HG03378 (cell line): ENCODE results near the gene DPH2.

ENCODE experiments used
- ATAC-seq: cut with Tn5 transposase; IDR thresholded peaks from one replicate; pipeline ENCODE4 v1.9.1; 2021; ENCODE audit warnings: mild to moderate bottlenecking, moderate library complexity; ENCODE audit not compliant: unreplicated experiment

Gene DPH2

DNA sequence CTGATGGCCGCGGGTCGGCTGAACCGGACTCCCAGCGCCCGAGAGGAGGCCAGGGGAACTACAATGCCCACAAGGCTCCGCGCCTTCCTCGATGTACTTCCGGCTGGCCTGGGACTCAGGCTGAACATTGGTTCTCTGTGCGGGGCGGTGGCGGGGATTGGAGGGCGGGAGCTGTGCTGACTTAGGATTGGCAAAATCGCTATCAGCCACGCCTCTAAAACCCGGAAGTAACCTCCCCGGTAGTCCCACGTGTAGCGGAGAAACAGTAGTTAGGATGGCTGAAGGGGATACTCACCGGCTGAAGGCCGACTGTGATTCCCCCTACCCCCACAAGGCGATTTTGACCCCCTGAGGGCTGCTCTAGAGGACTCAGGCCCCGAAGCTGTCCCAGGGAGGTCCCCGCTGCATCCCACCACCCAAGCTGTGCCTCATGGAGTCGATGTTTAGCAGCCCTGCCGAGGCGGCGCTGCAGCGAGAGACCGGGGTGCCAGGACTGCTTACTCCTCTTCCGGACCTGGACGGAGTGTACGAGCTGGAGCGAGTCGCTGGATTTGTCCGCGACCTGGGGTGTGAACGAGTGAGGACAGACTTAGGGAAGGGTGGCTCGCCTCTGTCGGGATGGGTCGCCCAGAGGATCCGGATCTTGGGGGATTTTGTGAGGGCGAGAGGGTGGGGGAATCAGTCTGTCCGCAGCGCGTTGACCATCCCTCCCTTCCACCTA, at the start of gene DPH2:
Gene DPH2 (plus strand): TSS at position 265 of the 721 bp plus-strand sequence. CDS start 166 bp downstream, at position 431.
- ATAC-seq, result peak; percentile 68

DNA sequence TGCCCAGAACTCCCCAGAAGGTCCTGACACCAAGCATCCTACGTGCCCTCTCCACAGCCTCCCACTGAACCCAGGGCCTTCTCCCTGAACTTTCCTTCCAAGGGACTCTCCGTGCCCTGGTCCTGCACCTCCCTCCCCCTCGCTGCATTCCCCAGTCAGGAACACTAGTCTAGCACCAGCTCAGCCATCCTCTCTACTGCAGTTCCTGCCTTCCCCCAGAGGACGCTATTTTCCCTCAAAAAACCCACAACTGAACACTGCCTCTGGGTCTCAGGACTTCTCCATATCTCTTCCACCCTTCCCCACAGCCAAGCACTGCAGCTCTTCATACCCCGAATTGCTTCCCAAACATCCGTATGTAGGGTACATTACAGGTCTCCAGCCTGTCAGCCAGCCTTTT, 48.8 kb upstream of the DPH2 start:
- no peak for ATAC-seq

- no peak for ATAC-seq
Measured at GRCh38 chr1:43924516-43924915, 45.3 kb upstream of the DPH2 start.

GRCh38 chr1:43925846-43926245, 44.0 kb upstream of the DPH2 start:
- no peak for ATAC-seq

- ATAC-seq, result no peak
Measured at GRCh38 chr1:43930168-43930948, 39.5 kb upstream of the DPH2 start.

- no peak for ATAC-seq
Measured at GRCh38 chr1:43930949-43931275, 38.9 kb upstream of the DPH2 start.

GRCh38 chr1:43931711-43932660, 37.8 kb upstream of the DPH2 start:
- ATAC-seq, result no peak

DNA sequence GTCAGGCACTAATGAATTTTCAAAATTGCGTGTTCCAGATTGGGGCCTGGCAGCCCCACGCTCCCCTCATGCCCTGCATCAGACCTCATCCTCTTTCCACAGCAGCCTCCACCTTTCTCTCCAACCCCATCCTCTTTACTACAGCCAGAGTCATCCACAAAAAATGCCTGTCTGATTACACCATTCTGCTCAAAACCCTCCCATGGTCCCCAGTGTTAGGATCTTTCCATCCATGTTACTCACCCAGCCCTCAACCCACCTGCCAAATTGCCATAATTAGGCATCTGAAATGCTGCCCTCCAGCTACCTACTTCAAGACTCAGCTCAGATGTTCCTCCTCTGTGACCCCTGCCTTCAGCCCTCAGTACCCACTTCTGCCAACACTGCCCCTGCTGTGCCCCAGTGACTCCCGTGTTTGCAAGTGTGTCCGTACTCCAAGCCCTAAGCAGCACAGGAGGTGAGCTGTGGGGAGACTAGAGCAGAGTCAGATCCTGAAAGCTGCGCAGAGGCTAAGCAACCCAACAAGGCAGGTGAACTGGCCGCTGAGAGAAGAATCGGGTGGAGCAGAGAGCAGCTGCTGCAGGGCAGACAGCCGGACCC, 36.9 kb upstream of the DPH2 start:
- no peak for ATAC-seq

- ATAC-seq, result no peak
Measured at GRCh38 chr1:43933386-43934100, 36.3 kb upstream of the DPH2 start, which contains the start of gene ARTN. Gene ARTN (plus strand): TSS chr1:43933801. CDS start chr1:43935657, 1,856 bp downstream.

DNA sequence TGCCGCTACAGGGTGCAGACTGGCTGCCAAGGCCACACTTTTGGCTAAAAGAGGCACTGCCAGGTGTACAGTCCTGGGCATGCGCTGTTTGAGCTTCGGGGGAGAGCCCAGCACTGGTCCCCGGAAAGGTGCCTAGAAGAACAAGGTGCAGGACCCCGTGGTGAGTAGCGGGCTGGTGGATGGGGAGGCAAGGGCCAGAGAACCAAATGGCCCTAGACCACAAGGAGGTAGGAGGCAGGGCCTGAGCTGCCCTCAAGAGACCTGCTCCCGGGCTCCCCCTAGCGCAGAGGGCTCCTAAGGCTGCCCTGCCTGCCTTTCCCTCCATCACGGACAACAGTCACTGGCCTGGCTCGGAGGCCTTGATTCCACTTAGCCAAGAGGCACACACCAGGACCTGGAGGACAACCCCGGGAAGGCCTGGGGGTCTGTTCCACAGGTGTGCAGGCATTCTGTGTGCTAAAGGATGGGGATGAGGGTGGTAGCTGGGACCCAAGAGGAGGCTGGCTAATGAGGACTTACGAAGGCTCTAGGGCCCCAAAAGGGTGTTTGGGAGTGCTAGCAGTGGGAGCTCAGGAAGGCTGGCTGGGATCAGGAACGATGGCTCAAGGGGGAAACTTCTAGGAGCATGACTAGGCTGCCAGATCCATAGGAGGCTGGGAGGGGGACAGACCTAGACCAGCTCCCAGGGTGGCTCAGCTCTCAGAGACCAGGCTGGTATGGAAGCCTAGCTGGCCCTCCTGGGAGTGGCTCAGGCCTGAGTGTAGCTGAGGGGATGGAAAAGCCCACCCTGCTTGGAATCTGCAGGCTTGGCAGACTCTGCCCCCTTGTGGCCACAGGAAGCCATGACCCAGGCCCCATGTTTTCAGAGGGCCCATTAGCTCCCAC, 35.5 kb upstream of the DPH2 start:
- ATAC-seq, result no peak

DNA sequence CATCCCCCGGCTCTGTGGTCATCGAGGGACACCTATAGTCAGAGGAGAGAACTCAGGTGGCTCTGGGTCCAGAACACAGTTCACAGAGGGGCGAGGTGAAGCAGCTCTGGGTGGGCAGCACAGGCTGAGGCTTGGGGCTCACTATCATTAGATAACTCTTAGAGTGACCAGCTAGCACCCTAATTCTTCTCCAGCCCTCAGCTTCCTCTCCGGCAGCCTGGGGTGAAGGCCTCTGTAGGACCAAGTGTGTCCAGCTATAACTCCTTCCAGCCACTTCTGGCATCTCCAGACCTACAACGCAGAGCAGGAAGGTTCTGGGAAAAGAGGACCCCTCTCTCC, 34.9 kb upstream of the DPH2 start:
- ATAC-seq, result no peak

- ATAC-seq, result no peak
Measured at GRCh38 chr1:43935711-43936427, 33.9 kb upstream of the DPH2 start.

DNA sequence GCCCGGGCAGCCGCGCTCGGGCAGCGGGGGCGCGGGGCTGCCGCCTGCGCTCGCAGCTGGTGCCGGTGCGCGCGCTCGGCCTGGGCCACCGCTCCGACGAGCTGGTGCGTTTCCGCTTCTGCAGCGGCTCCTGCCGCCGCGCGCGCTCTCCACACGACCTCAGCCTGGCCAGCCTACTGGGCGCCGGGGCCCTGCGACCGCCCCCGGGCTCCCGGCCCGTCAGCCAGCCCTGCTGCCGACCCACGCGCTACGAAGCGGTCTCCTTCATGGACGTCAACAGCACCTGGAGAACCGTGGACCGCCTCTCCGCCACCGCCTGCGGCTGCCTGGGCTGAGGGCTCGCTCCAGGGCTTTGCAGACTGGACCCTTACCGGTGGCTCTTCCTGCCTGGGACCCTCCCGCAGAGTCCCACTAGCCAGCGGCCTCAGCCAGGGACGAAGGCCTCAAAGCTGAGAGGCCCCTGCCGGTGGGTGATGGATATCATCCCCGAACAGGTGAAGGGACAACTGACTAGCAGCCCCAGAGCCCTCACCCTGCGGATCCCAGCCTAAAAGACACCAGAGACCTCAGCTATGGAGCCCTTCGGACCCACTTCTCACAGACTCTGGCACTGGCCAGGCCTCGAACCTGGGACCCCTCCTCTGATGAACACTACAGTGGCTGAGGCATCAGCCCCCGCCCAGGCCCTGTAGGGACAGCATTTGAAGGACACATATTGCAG, 33.2 kb upstream of the DPH2 start:
- no peak for ATAC-seq

GRCh38 chr1:43937179-43937865, 32.5 kb upstream of the DPH2 start:
- ATAC-seq, result no peak

DNA sequence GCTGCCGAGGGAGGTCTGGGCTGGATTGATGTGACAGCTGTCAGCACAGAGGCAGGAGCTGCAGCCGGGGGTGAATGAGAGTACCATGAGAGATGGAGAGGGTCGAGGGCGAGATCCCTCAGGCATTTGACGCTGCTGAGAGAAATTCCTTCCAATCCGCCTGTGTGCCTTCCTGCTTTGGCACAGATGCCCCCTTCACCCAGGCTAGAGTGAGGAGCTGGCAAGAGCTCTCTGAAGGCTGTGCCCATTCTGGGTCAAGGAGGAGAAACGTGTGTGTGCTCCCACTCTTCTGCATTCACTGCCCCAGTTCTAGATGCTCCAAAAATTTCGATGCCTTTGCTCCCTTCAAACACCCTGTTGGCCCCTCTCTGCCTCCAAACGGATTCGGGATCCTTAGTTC, 31.4 kb upstream of the DPH2 start:
- no peak for ATAC-seq

DNA sequence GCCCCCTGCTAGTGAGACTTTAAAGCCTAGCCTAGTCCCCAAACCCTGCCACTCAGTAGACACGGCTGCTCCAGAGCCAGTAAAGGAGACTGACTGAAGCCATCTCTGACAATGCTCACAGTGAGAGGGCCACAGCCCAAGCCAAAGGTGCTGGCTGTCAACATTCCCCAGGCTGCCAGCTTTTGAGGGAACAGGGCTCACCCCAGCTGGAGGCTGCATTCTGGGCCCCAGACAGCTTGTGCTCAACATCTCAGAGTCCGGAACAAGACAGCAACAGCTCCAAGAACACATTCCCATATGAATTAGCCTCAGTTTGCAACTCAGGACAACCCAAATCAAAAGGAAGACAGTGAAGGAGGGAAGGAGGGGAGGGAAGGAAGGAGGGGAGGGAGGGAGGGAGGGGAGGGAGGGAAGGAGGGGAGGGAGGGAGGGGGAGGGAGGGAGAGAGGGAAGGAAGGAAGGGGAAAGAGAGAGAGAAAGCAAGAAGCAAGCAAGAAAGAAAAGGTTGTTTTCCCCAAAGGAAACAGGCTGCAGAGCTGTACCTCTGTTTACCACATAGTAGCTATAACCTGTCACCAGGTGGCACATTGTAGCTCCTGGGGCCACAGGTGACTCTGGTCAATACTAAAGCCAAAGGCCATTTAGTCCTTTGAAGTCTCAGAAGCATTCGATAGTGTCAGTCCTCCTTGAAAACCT, 30.8 kb upstream of the DPH2 start:
- ATAC-seq, result no peak

DNA sequence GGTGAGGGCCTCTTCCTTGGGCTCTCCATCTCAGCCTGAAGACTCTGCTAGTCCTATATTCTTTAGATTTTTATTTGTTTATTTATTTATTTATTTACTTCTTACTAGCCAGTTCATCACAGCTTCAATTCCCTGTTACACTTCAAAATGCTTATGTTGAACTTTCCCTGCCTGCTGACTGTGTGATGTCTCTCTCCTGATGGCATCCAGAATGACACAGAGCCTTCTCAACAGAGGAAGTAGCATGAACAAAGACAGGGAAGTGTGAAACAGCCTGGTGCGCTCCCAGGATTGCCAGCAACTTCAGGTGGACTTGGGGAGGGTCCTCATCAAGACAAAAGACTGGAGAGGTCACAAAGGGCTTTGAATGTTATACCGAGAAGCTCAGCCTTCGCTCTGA, 27.4 kb upstream of the DPH2 start:
- no peak for ATAC-seq
